ENCODE results near the gene SRRM3. TPM values are rescaled to one million over a fixed set of nuclear protein-coding genes. Genes with fewer than 3 reads are reported as not detected.

SRRM3 gene
- total and polyA plus RNA-seq, 9 of the 15 experiments (the other 6 are each of a cell fraction or from before 2014, with no cell fraction given): 0.04 to 0.91 (median 0.46) TPM; not detected in 2

- CTCF ChIA-PET (ENCODE audit: low intra/inter-chr PET ratio): no interaction called here
- POLR2A ChIA-PET: interaction anchor here (0.5 to 0.7 kb wide), 2 partner anchors 21 to 33 kb away, joined by 3 read pairs; no protein-coding TSS in a partner anchor
- FAIRE-seq: no peak
- in situ Hi-C loops (cut with MboI): loop anchor here (5.0 kb wide), 1 partner anchor 77 kb away; no protein-coding TSS in a partner anchor
- Histone ChIP-seq H3K9me1 (ENCODE audit: control insufficient read depth, insufficient read depth, low read length) (no peaks in the 10 kb centered on the region), H3K36me3 (ENCODE audit: control insufficient read depth, insufficient read depth, low read length) (no peaks in the 10 kb centered on the region), H3K27me3 (ENCODE audit: control insufficient read depth in 2 of 2, insufficient read depth in 2 of 2, low read length in 2 of 2) (peaks cover 15 to 44% of the 10 kb centered on the region in 2 experiments; a peak in 3 of 5 replicates), H3K27ac (ENCODE audit: extremely low read depth, low read depth, low read length) (no peak overlapping the region), H3K79me2 (ENCODE audit: control insufficient read depth, insufficient read depth, low read length) (no peaks in the 10 kb centered on the region), H3K9ac (ENCODE audit: insufficient read depth in 1 of 2, low read depth in 2 of 2, low read length in 2 of 2) (peak overlapping the region in 1 of 2 experiments; percentile 72; a peak in 2 of 4 replicates), H3K9me3 (replicated peaks; ENCODE audit: control insufficient read depth, insufficient read depth, low read depth, low read length) (no peaks in the 10 kb centered on the region), H3K4me1 (replicated peaks in 1 of 2; ENCODE audit: control insufficient read depth in 2 of 2, insufficient read depth in 2 of 2, low read length in 2 of 2) (peaks cover 0 to 25% of the 10 kb centered on the region in 2 experiments; a peak in 3 of 5 replicates), H4K20me1 (replicated peaks; ENCODE audit: control insufficient read depth, insufficient read depth, low read length) (peaks cover 4% of the 10 kb centered on the region), H3K4me2 (ENCODE audit: insufficient read depth, low read length) (peak overlapping the region; percentile 51), H2AFZ (ENCODE audit: low read depth, low read length) (peak overlapping the region; percentile 27; the same call in 1 of the 2 replicates), H3K4me3 (peak overlapping the region; percentile 36)
- intact Hi-C loops (cut with micrococcal nuclease): no loop called here
- TF ChIP-seq KAT2B (IDR thresholded peaks at IDR 0.05; ENCODE audit: low read depth, low read length) (no peak), ZNF764 (CRISPR knock-in tag; IDR thresholded peaks at IDR 0.05; ENCODE audit: low read depth) (no peak), SAFB (IDR thresholded peaks at IDR 0.05; ENCODE audit: borderline replicate concordance, low read depth, low read length) (no peak), ZBTB7A (IDR thresholded peaks at IDR 0.05; ENCODE audit: borderline replicate concordance, control insufficient read depth, low read depth, low read length) (0 out of 2 replicates have a peak, but pooled peaks have one; percentile 24), ZNF445 (CRISPR knock-in tag; IDR thresholded peaks at IDR 0.05; ENCODE audit: low read depth) (no peak), ARID3B (CRISPR knock-in tag; IDR thresholded peaks at IDR 0.05; ENCODE audit: borderline replicate concordance) (no peak), PCBP1 (IDR thresholded peaks at IDR 0.05; ENCODE audit: low read depth, low read length, poor library complexity, severe bottlenecking) (peak; percentile 49), STAT5A (IDR thresholded peaks at IDR 0.05; ENCODE audit: borderline replicate concordance, low read length) (no peak), SP1 (CRISPR knock-in tag; IDR thresholded peaks at IDR 0.05) (0 out of 2 replicates have a peak, but pooled peaks have one; percentile 53), CREM (IDR thresholded peaks at IDR 0.05; ENCODE audit: low read depth) (peak; percentile 15; the same call in 1 of the 2 replicates)
- TF ChIP-seq, protein P1, sequence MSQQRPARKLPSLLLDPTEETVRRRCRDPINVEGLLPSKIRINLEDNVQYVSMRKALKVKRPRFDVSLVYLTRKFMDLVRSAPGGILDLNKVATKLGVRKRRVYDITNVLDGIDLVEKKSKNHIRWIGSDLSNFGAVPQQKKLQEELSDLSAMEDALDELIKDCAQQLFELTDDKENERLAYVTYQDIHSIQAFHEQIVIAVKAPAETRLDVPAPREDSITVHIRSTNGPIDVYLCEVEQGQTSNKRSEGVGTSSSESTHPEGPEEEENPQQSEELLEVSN (IDR thresholded peaks at IDR 0.05; ENCODE audit: borderline replicate concordance in 1 of 2, extremely low read depth in 1 of 2, insufficient read depth in 1 of 2, insufficient read length in 1 of 2, low read depth in 1 of 2, low read length in 1 of 2, poor library complexity in 1 of 2, severe bottlenecking in 1 of 2): peak in 1 of 2 experiments; percentile 49
- ATAC-seq: peak; percentile 54
- no peak for DNase-seq (ENCODE audit: extremely low read depth in 1 of 4, low spot score in 3 of 4)
- WGBS (ENCODE audit: insufficient coverage, low coverage, missing lambda C conversion rate): 13% methylated on average over 28 of the region's 50 CpGs
- no TSS peak for BruUV-seq (replicated peaks)
These were observed 57.7 kb downstream of the SRRM3 start for GRCh38 chr7:76259124-76260093.

Data from K562 (cell line).